H1 (cell line): ENCODE measurements around the gene LOX. TPM values are rescaled to one million over a fixed set of nuclear protein-coding genes. Genes with fewer than 3 reads are reported as not detected.

ENCODE experiments used
- CTCF ChIA-PET: fragments of 300-600 bp; sonication (Branson Sonifier 250); formaldehyde crosslinking; loops from one replicate; lab custom pipeline; 2021; ENCODE audit not compliant: partially characterized antibody; lab: Charles Lee
- POLR2A ChIA-PET: fragments of 300-600 bp; sonication (Branson Sonifier 250); formaldehyde crosslinking; loops from one replicate; lab custom pipeline; 2021; ENCODE audit warnings: inconsistent platforms; ENCODE audit not compliant: partially characterized antibody; lab: Charles Lee
- DNase-seq, 2 experiments: peaks; one replicate each; pipeline versions ENCODE4 v3.0.0 to v3.0.0-alpha.2; 2010 to 2022; ENCODE audit warnings: low spot score in 2 of 2, low read depth in 1 of 2, mixed read lengths in 1 of 2
- FAIRE-seq: peaks from 2 replicates; lab custom pipeline; 2011; peaks lifted over from hg19 to GRCh38; lab: Jason Lieb, UNC
- H2AFZ ChIP-seq: 2 replicates; pipeline ENCODE4 v1.8.1; 2012; ENCODE audit warnings: low read length, inconsistent platforms
- H2AK5ac ChIP-seq: 2 replicates; pipeline ENCODE4 v1.6.1; 2013; ENCODE audit warnings: low read depth, low read length
- H2BK120ac ChIP-seq: replicated peaks from 2 replicates; pipeline ENCODE3; 2013; ENCODE audit warnings: low read depth, low read length, inconsistent platforms
- H2BK12ac ChIP-seq: 2 replicates; pipeline ENCODE4 v1.6.1; 2013; ENCODE audit warnings: low read depth, low read length
- H2BK15ac ChIP-seq: 2 replicates; pipeline ENCODE4 v1.6.1; 2013; ENCODE audit warnings: low read length
- H2BK20ac ChIP-seq: 2 replicates; pipeline ENCODE4 v1.6.1; 2013; ENCODE audit warnings: low read length
- H2BK5ac ChIP-seq: 2 replicates; pipeline ENCODE4 v1.6.1; 2013; ENCODE audit warnings: low read depth, low read length
- H3K14ac ChIP-seq: 2 replicates; pipeline ENCODE4 v1.6.1; 2013; ENCODE audit warnings: inconsistent platforms; ENCODE audit not compliant: insufficient read length
- H3K18ac ChIP-seq: 2 replicates; pipeline ENCODE4 v1.6.1; 2013; ENCODE audit warnings: low read length; ENCODE audit errors: extremely low read depth
- H3K23ac ChIP-seq: 2 replicates; pipeline ENCODE4 v1.6.1; 2013; ENCODE audit warnings: inconsistent platforms; ENCODE audit not compliant: insufficient read length
- H3K23me2 ChIP-seq: 2 replicates; pipeline ENCODE4 v1.6.1; 2013; ENCODE audit warnings: low read depth, low read length
- H3K27ac ChIP-seq: 2 replicates; pipeline ENCODE4 v1.6.1; 2011; ENCODE audit warnings: low read depth, low read length, inconsistent platforms
- H3K27me3 ChIP-seq, 4 experiments: replicated peaks in 1 of 4; 1 replicate in 1 of 4; 2 replicates in 3 of 4; pipeline versions ENCODE4 v1.6.1 to v1.8.1; 2011 to 2013; ENCODE audit warnings: low read length in 3 of 4, mild to moderate bottlenecking in 3 of 4, inconsistent platforms in 2 of 4, mixed read lengths in 2 of 4, moderate library complexity in 1 of 4; ENCODE audit not compliant: control insufficient read depth in 3 of 4, insufficient read depth in 3 of 4; ENCODE audit errors: extremely low read depth in 1 of 4
- H3K36me3 ChIP-seq, 4 experiments: 2 replicates each; pipeline versions ENCODE4 v1.6.1 to v1.8.1; 2011 to 2013; ENCODE audit warnings: mild to moderate bottlenecking in 4 of 4, low read length in 3 of 4, moderate library complexity in 2 of 4, control low read depth in 1 of 4, inconsistent platforms in 1 of 4; ENCODE audit not compliant: insufficient read depth in 4 of 4, control insufficient read depth in 2 of 4
- H3K4ac ChIP-seq: replicated peaks from 2 replicates; pipeline ENCODE3; 2013; ENCODE audit warnings: low read length, low read depth, mixed read lengths, inconsistent platforms; ENCODE audit not compliant: insufficient read length
- H3K4me1 ChIP-seq, 4 experiments: replicated peaks in 1 of 4; 1 replicate in 1 of 4; 2 replicates in 3 of 4; pipeline versions ENCODE4 v1.6.1 to v1.8.1; 2011 to 2013; ENCODE audit warnings: low read length in 3 of 4, inconsistent platforms in 2 of 4, mixed read lengths in 1 of 4; ENCODE audit not compliant: insufficient read depth in 4 of 4, control insufficient read depth in 3 of 4
- H3K4me2 ChIP-seq, 2 experiments: 2 replicates each; pipeline versions ENCODE4 v1.6.1 to v1.8.1; 2011 to 2013; ENCODE audit warnings: low read depth in 2 of 2, low read length in 2 of 2, control low read depth in 1 of 2, inconsistent platforms in 1 of 2, mild to moderate bottlenecking in 1 of 2; ENCODE audit not compliant: insufficient read depth in 1 of 2
- H3K4me3 ChIP-seq, 4 experiments: fragments of 200-600, 300-600 bp in 1 of 4; sonication (generic), shearing (Covaris generic), sonication (Bioruptor Twin) in 1 of 4; 2 replicates each; pipeline versions ENCODE4 v1.5.1 to v1.8.1; 2011 to 2016; ENCODE audit warnings: low read length in 4 of 4, low read depth in 3 of 4, control low read depth in 2 of 4, inconsistent platforms in 2 of 4, mild to moderate bottlenecking in 2 of 4, mixed read lengths in 1 of 4, moderate library complexity in 1 of 4; ENCODE audit not compliant: insufficient read depth in 2 of 4; ENCODE audit errors: extremely low read depth in 1 of 4
- H3K56ac ChIP-seq: replicated peaks from 2 replicates; pipeline ENCODE3; 2013; ENCODE audit warnings: low read depth, mild to moderate bottlenecking, mixed read lengths, low read length, inconsistent platforms; ENCODE audit not compliant: insufficient read length
- H3K79me1 ChIP-seq: 2 replicates; pipeline ENCODE4 v1.6.1; 2013; ENCODE audit warnings: low read depth, low read length, control low read depth
- H3K79me2 ChIP-seq, 2 experiments: 2 replicates each; pipeline versions ENCODE4 v1.6.1 to v1.8.1; 2012 to 2013; ENCODE audit warnings: low read length in 2 of 2, mild to moderate bottlenecking in 2 of 2, inconsistent platforms in 1 of 2; ENCODE audit not compliant: insufficient read depth in 2 of 2, control insufficient read depth in 1 of 2
- H3K9ac ChIP-seq, 4 experiments: replicated peaks in 1 of 4; 1 replicate in 1 of 4; 2 replicates in 3 of 4; pipeline versions ENCODE4 v1.6.1 to v1.8.1; 2011 to 2013; ENCODE audit warnings: low read depth in 3 of 4, low read length in 3 of 4, control low read depth in 2 of 4, mild to moderate bottlenecking in 2 of 4, moderate library complexity in 2 of 4, inconsistent platforms in 1 of 4; ENCODE audit errors: extremely low read depth in 1 of 4
- H3K9me3 ChIP-seq, 2 experiments: 2 replicates each; pipeline versions ENCODE4 v1.6.1 to v1.8.1; 2012 to 2013; ENCODE audit warnings: mild to moderate bottlenecking in 2 of 2, moderate library complexity in 2 of 2, control low read depth in 1 of 2, inconsistent platforms in 1 of 2, low read depth in 1 of 2, low read length in 1 of 2, mixed read lengths in 1 of 2; ENCODE audit not compliant: insufficient read depth in 2 of 2
- H4K20me1 ChIP-seq, 2 experiments: replicated peaks in 1 of 2; 2 replicates each; pipeline versions ENCODE3 to v1.8.1; 2011 to 2013; ENCODE audit warnings: inconsistent platforms in 2 of 2, low read length in 2 of 2, mild to moderate bottlenecking in 1 of 2; ENCODE audit not compliant: insufficient read depth in 2 of 2, control insufficient read depth in 1 of 2
- H4K5ac ChIP-seq: 2 replicates; pipeline ENCODE4 v1.6.1; 2013; ENCODE audit warnings: low read length, low read depth, mixed read lengths, inconsistent platforms; ENCODE audit not compliant: insufficient read length
- H4K8ac ChIP-seq: 2 replicates; pipeline ENCODE4 v1.8.0; 2013; ENCODE audit warnings: mild to moderate bottlenecking, moderate library complexity, low read length, inconsistent platforms; ENCODE audit not compliant: insufficient read depth; ENCODE audit errors: extremely low read depth
- H4K91ac ChIP-seq: replicated peaks from 2 replicates; pipeline ENCODE3; 2013; ENCODE audit warnings: low read length, mixed read lengths, inconsistent platforms; ENCODE audit not compliant: insufficient read length
- BCL11A ChIP-seq, 2 experiments: IDR thresholded peaks; one replicate each; pipeline ENCODE4 v1.6.1; 2011; ENCODE audit warnings: low read depth in 2 of 2, low read length in 2 of 2, mild to moderate bottlenecking in 2 of 2
- FOSL1 ChIP-seq: IDR thresholded peaks from 2 replicates; pipeline ENCODE4 v1.6.1; 2011; ENCODE audit warnings: mild to moderate bottlenecking, low read depth, low read length, moderate library complexity; ENCODE audit not compliant: insufficient read depth
- GABPA ChIP-seq: IDR thresholded peaks from 2 replicates; pipeline ENCODE4 v1.6.1; 2011; ENCODE audit warnings: mild to moderate bottlenecking, low read length, moderate library complexity, borderline replicate concordance; ENCODE audit not compliant: insufficient read depth
- HDAC2 ChIP-seq, 2 experiments: fragments of 300-600 bp in 1 of 2; sonication (generic) in 1 of 2; IDR thresholded peaks; 2 replicates each; pipeline ENCODE4 v1.6.1; 2011 to 2012; ENCODE audit warnings: low read depth in 2 of 2, low read length in 2 of 2, mild to moderate bottlenecking in 2 of 2, moderate library complexity in 2 of 2, borderline replicate concordance in 1 of 2, inconsistent platforms in 1 of 2
- RNF2 ChIP-seq: fragments of 200-900, 300-1000 bp; sonication (generic); IDR thresholded peaks from 2 replicates; pipeline ENCODE4 v1.7.1; 2016; ENCODE audit warnings: borderline replicate concordance, low read depth, mild to moderate bottlenecking, antibody characterized with exemption, low read length; ENCODE audit not compliant: poor library complexity, severe bottlenecking; ENCODE audit errors: missing control alignments
- SP2 ChIP-seq: IDR thresholded peaks from 2 replicates; pipeline ENCODE4 v1.6.1; 2012; ENCODE audit warnings: mild to moderate bottlenecking, low read length, inconsistent platforms
- SUZ12 ChIP-seq: fragments of 200-600 bp; sonication (generic); IDR thresholded peaks from 2 replicates; pipeline ENCODE4 v1.6.1; 2012; ENCODE audit warnings: mild to moderate bottlenecking, inconsistent platforms, low read length, moderate library complexity, mixed read lengths
- TEAD4 ChIP-seq: IDR thresholded peaks from 2 replicates; pipeline ENCODE4 v1.6.1; 2012; ENCODE audit warnings: low read depth, low read length, inconsistent platforms, mixed read lengths
- ZNF274 ChIP-seq: IDR thresholded peaks from 2 replicates; pipeline ENCODE4 v1.7.0; 2012; ENCODE audit warnings: low read length, borderline replicate concordance; ENCODE audit errors: extremely low read depth
- WGBS, 2 experiments: shearing (Covaris generic) in 1 of 2; methylation state at CpG; one replicate each; pipeline versions ENCODE4 v1.1.6 to v1.1.7; 2013 to 2015; ENCODE audit warnings: low lambda C conversion rate in 2 of 2, mixed read lengths in 2 of 2, inconsistent platforms in 1 of 2, low coverage in 1 of 2, missing lambda C conversion rate in 1 of 2; ENCODE audit not compliant: insufficient replicate concordance in 2 of 2, insufficient coverage in 1 of 2, insufficient read length in 1 of 2; ENCODE audit errors: extremely low coverage in 1 of 2, missing lambda C conversion rate in 1 of 2; 5-methylcytosine and 5-hydroxymethylcytosine counted together
- polyA plus RNA-seq, 7 experiments: library from polyadenylated mRNA; depleted of rRNA in 3 of 7; stranded (reverse) in 5 of 7; unstranded in 2 of 7; fragments of >200 nt in 5 of 7; fragments of 200-250 nt in 2 of 7; gene quantifications; 1 replicate in 5 of 7; 2 replicates in 1 of 7; 4 replicates in 1 of 7; pipeline versions ENCODE4 v1.2.1 to v1.2.3, GENCODE V29; 2011 to 2013; ENCODE audit warnings: missing spikeins in 2 of 7, mixed read lengths in 2 of 7
- total RNA-seq: library from RNA; stranded (reverse); fragmentation: NEBNext Ultra II Directional; extraction: Animal tissue kit (Norgen Biotek cat#: 25700); gene quantifications from 2 replicates; pipeline ENCODE4 v1.2.1, GENCODE V29; 2021
- TF ChIP-seq, protein P1 (sequence below), 3 experiments: IDR thresholded peaks; 1 replicate in 2 of 3; 2 replicates in 1 of 3; pipeline versions ENCODE4 v1.5.1 to v1.6.1; 2011; ENCODE audit warnings: low read length in 3 of 3, mild to moderate bottlenecking in 3 of 3, inconsistent platforms in 2 of 3, low read depth in 1 of 3, moderate library complexity in 1 of 3; ENCODE audit not compliant: insufficient read depth in 1 of 3; ENCODE audit errors: control extremely low read depth in 1 of 3

LOX gene
- total and polyA plus RNA-seq, 2 of the 8 experiments (the other 6 are each of a cell fraction or from before 2014, with no cell fraction given): 1.1 to 2.2 TPM

GRCh38 chr5:122073864-122074263 is 4.2 kb downstream of the LOX start:
- ChIA-PET CTCF (no interaction called here), POLR2A (no interaction called here)
- 0 out of 8 replicates have a peak, but pooled peaks cover 0 to 2% (median 0%) of the 10 kb centered on the region in 4 experiments for H3K36me3 ChIP-seq
- H2BK5ac ChIP-seq: no peak overlapping the region
- no peaks in the 10 kb centered on the region for H3K9me3 ChIP-seq
- peaks cover 17% of the 10 kb centered on the region for H3K23me2 ChIP-seq
- no peak overlapping the region for H3K4me2 ChIP-seq
- no peak for FAIRE-seq
- no peak overlapping the region for H2BK120ac ChIP-seq
- H4K91ac ChIP-seq: no peak overlapping the region
- H2AK5ac ChIP-seq: no peak overlapping the region
- no peaks in the 10 kb centered on the region for H4K20me1 ChIP-seq
- WGBS, 2 experiments: 83% methylated on average over 3 of the region's 3 CpGs; no CpG with 5 or more reads in 1 of the 2 experiments
- no peak overlapping the region for H3K4ac ChIP-seq
- no peak overlapping the region for H3K23ac ChIP-seq
- no peak overlapping the region for H3K18ac ChIP-seq
- no peak overlapping the region for H4K5ac ChIP-seq
- H4K8ac ChIP-seq: no peak overlapping the region
- H3K79me1 ChIP-seq: no peaks in the 10 kb centered on the region
- no peak overlapping the region for H3K4me3 ChIP-seq
- no peak overlapping the region for H2AFZ ChIP-seq
- H3K27ac ChIP-seq: no peak overlapping the region
- H3K14ac ChIP-seq: no peak overlapping the region
- peaks cover 2 to 21% (median 20%) of the 10 kb centered on the region in 4 experiments for H3K27me3 ChIP-seq
- H3K79me2 ChIP-seq: no peaks in the 10 kb centered on the region
- no peak overlapping the region for H2BK20ac ChIP-seq
- no peak overlapping the region for H3K9ac ChIP-seq
- peaks cover 0 to 9% (median 3%) of the 10 kb centered on the region in 4 experiments; a peak in 5 of 7 replicates for H3K4me1 ChIP-seq
- no peak overlapping the region for H2BK15ac ChIP-seq
- no peak overlapping the region for H2BK12ac ChIP-seq
- DNase-seq: no peak
- no peak overlapping the region for H3K56ac ChIP-seq
- TF ChIP-seq RNF2: no peak
- no peak for TF ChIP-seq GABPA
- TF ChIP-seq SUZ12: no peak
- no peak for TF ChIP-seq ZNF274
- TF ChIP-seq BCL11A (IDR thresholded peaks at IDR 0.05; ENCODE audit: low read depth in 2 of 2, low read length in 2 of 2): no peak
- TF ChIP-seq, protein P1, sequence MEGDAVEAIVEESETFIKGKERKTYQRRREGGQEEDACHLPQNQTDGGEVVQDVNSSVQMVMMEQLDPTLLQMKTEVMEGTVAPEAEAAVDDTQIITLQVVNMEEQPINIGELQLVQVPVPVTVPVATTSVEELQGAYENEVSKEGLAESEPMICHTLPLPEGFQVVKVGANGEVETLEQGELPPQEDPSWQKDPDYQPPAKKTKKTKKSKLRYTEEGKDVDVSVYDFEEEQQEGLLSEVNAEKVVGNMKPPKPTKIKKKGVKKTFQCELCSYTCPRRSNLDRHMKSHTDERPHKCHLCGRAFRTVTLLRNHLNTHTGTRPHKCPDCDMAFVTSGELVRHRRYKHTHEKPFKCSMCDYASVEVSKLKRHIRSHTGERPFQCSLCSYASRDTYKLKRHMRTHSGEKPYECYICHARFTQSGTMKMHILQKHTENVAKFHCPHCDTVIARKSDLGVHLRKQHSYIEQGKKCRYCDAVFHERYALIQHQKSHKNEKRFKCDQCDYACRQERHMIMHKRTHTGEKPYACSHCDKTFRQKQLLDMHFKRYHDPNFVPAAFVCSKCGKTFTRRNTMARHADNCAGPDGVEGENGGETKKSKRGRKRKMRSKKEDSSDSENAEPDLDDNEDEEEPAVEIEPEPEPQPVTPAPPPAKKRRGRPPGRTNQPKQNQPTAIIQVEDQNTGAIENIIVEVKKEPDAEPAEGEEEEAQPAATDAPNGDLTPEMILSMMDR (IDR thresholded peaks at IDR 0.05; ENCODE audit: control extremely low read depth in 1 of 3, insufficient read depth in 1 of 3, low read depth in 1 of 3, low read length in 3 of 3): no peak
- no peak for TF ChIP-seq SP2
- no peak for TF ChIP-seq FOSL1
- TF ChIP-seq TEAD4: no peak
- TF ChIP-seq HDAC2 (IDR thresholded peaks at IDR 0.05; ENCODE audit: borderline replicate concordance in 1 of 2, low read depth in 2 of 2, low read length in 2 of 2): no peak
